OCI-LY3 (cell line): ENCODE results near the gene NSFL1C.

Experiments
- H2AFZ ChIP-seq: fragments of 200-600, 300-600 bp; shearing (Covaris generic); 2 replicates; pipeline ENCODE4 v1.6.0; 2014; ENCODE audit warnings: antibody characterized with exemption, low read depth, low read length
- H3K27ac ChIP-seq: fragments of 200-600, 300-600 bp; sonication (generic); 2 replicates; pipeline ENCODE4 v1.5.1; 2014; ENCODE audit warnings: mild to moderate bottlenecking, low read length, moderate library complexity, mixed read lengths
- H3K27me3 ChIP-seq: fragments of 200-600, 300-600 bp; sonication (generic); 2 replicates; pipeline ENCODE4 v1.6.1; 2014; ENCODE audit warnings: low read depth, low read length, mixed read lengths
- H3K36me3 ChIP-seq: fragments of 200-600, 300-600 bp; sonication (generic); replicated peaks from 2 replicates; pipeline ENCODE3; 2014; ENCODE audit warnings: low read depth, low read length, mixed read lengths
- H3K4me1 ChIP-seq: fragments of 300-600, 200-600 bp; sonication (generic); 2 replicates; pipeline ENCODE4 v1.6.1; 2014; ENCODE audit warnings: low read length, mixed read lengths
- H3K4me2 ChIP-seq: fragments of 200-600, 300-600 bp; sonication (generic); 2 replicates; pipeline ENCODE4 v1.6.1; 2014; ENCODE audit warnings: low read length, mixed read lengths
- H3K4me3 ChIP-seq: fragments of 300-600, 200-600 bp; sonication (generic); 2 replicates; pipeline ENCODE4 v1.5.1; 2014; ENCODE audit warnings: antibody characterized with exemption, mild to moderate bottlenecking, low read length, moderate library complexity
- H3K79me2 ChIP-seq: fragments of 300-600, 200-600 bp; shearing (Covaris generic); 2 replicates; pipeline ENCODE4 v1.6.1; 2014; ENCODE audit warnings: mild to moderate bottlenecking, low read length, mixed read lengths
- H3K9ac ChIP-seq: fragments of 300-600, 200-600 bp; shearing (Covaris generic); 2 replicates; pipeline ENCODE4 v1.6.0; 2014; ENCODE audit warnings: mild to moderate bottlenecking, low read length, moderate library complexity
- H3K9me3 ChIP-seq: fragments of 200-600, 300-600 bp; shearing (Covaris generic); 2 replicates; pipeline ENCODE4 v1.6.1; 2014; ENCODE audit warnings: low read length, mixed read lengths; ENCODE audit not compliant: insufficient read depth
- H4K20me1 ChIP-seq: fragments of 200-600, 300-600 bp; sonication (generic); 2 replicates; pipeline ENCODE4 v1.6.1; 2016; ENCODE audit warnings: low read length, mixed read lengths; ENCODE audit not compliant: insufficient read depth
- EZH2phosphoT487 ChIP-seq: fragments of 200-600 bp; shearing (Covaris generic); IDR thresholded peaks from 2 replicates; pipeline ENCODE4 v1.6.1; 2018; ENCODE audit warnings: antibody characterized with exemption, mixed run types, low read depth
- TF ChIP-seq, protein P1 (sequence below): fragments of 200-600, 300-600 bp; sonication (generic); IDR thresholded peaks from 2 replicates; pipeline ENCODE4 v1.5.1; 2014; ENCODE audit warnings: antibody characterized with exemption, low read length, low read depth

The NSFL1C gene

DNA sequence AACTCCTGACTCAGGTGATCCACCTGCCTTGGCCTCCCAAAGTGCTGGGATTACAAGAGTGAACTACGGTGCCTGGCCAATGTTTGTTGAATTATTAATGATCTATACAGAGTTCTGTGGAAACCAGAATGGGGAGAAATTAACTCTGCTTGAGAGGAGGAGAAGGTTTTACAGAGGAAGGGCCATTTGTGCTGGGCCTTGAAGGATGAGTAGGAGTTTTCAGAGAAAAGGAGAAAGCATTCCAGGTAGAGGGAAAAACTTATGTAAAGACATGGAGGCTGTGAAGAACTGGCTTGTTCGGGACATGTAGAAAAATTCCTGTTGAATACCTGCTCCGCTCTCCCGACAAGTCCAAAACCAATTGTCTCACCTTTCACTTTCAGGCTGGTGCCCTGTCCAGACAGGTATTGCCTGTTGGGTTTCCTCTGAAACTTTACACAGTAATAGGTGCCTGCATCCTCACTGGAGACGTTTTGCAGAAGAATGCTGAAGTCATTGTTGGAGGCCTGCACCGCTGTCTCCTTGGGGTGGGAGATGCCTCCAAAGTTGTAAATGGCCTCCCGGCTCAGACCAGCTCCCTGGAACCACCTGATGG, 11.3 kb upstream of the NSFL1C start:
- no peak overlapping the region for H3K27ac ChIP-seq
- no peaks in the 10 kb centered on the region for H3K36me3 ChIP-seq
- no peak overlapping the region for H3K4me2 ChIP-seq
- H3K27me3 ChIP-seq = no peaks in the 10 kb centered on the region
- H2AFZ ChIP-seq = no peak overlapping the region
- H3K9ac ChIP-seq = no peak overlapping the region
- H4K20me1 ChIP-seq = no peaks in the 10 kb centered on the region
- H3K9me3 ChIP-seq = no peaks in the 10 kb centered on the region
- no peak for TF ChIP-seq EZH2phosphoT487
- TF ChIP-seq, protein P1, sequence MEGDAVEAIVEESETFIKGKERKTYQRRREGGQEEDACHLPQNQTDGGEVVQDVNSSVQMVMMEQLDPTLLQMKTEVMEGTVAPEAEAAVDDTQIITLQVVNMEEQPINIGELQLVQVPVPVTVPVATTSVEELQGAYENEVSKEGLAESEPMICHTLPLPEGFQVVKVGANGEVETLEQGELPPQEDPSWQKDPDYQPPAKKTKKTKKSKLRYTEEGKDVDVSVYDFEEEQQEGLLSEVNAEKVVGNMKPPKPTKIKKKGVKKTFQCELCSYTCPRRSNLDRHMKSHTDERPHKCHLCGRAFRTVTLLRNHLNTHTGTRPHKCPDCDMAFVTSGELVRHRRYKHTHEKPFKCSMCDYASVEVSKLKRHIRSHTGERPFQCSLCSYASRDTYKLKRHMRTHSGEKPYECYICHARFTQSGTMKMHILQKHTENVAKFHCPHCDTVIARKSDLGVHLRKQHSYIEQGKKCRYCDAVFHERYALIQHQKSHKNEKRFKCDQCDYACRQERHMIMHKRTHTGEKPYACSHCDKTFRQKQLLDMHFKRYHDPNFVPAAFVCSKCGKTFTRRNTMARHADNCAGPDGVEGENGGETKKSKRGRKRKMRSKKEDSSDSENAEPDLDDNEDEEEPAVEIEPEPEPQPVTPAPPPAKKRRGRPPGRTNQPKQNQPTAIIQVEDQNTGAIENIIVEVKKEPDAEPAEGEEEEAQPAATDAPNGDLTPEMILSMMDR = no peak
- H3K4me3 ChIP-seq = no peak overlapping the region
- no peaks in the 10 kb centered on the region for H3K79me2 ChIP-seq
- H3K4me1 ChIP-seq = peaks cover 20% of the 10 kb centered on the region

DNA sequence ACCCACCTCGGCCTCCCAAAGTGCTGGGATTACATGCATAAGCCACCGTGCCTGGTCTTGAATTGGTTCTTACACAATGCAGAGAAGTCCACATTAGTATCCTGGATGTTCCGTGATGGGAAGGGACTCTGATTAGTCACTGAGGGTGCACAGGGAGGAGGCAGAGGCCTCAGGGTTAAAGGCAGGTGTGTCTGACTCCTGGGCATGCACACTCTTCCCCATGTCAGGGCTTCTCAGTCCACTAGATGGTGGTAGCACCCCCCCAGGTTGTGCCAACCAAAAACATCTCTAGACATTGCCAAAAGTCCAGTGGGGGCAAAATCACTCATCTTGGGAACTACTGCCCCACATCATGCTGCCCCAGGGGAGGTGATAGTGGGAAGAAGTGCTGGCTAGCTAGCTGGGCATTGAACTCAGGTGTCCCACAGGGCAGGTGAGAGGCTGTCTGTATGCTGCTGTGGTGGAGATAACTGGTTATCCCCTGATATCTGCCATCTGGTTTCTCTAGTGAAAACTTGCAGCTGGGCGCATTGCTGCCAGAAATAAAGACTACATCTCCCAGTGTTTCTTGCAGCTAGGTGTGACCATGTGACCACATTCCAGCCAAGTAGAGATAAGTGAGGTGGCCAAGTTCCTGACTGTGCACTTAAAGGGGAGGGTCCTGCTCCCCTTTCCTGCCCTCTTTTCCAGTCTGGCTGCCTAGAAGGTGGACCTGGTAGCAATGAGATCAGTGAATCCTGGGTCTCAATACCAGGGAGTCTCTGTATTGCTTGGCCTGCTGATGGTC, 8.4 kb upstream of the NSFL1C start:
- Histone ChIP-seq H3K27me3 (no peaks in the 10 kb centered on the region), H3K27ac (no peak overlapping the region), H4K20me1 (no peaks in the 10 kb centered on the region), H2AFZ (no peak overlapping the region), H3K9me3 (no peaks in the 10 kb centered on the region), H3K36me3 (no peaks in the 10 kb centered on the region), H3K9ac (no peak overlapping the region), H3K4me3 (no peak overlapping the region), H3K79me2 (no peaks in the 10 kb centered on the region), H3K4me1 (peaks cover 35% of the 10 kb centered on the region), H3K4me2 (no peak overlapping the region)
- TF ChIP-seq EZH2phosphoT487 = no peak
- TF ChIP-seq, protein P1 = peak; percentile 83

DNA sequence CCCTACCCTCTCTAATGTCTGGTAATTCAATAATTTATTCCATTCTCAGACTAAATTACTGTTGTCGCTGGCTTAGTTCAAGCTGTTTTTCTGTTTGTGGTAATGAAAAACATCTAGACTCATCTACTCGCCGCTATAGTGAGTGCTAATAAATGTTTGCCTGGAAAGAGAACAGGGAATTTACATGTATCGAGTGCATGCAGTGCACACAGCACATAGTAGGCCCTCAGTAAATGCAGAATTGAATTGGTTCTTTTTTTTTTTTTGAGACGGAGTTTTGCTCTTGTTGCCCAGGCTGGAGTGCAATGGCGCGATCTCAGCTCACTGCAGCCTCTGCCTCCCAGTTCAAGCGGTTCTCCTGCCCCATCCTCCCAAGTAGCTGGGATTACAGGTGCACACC, 7.7 kb upstream of the NSFL1C start:
- Histone ChIP-seq H3K27ac (no peak overlapping the region), H3K4me1 (peaks cover 36% of the 10 kb centered on the region)

More for the DNA sequence above, 7.7 kb upstream of the NSFL1C start:
- Histone ChIP-seq H3K4me2 (no peak overlapping the region), H3K4me3 (no peak overlapping the region), H4K20me1 (no peaks in the 10 kb centered on the region), H3K9me3 (no peaks in the 10 kb centered on the region), H3K79me2 (no peaks in the 10 kb centered on the region), H2AFZ (no peak overlapping the region), H3K36me3 (no peaks in the 10 kb centered on the region), H3K9ac (no peak overlapping the region), H3K27me3 (no peaks in the 10 kb centered on the region)
- TF ChIP-seq, protein P1 = no peak
- TF ChIP-seq EZH2phosphoT487 = no peak
